ENCODE results near the gene ANP32B.
"Not testable (repeated sequence)": the region's sequence is repeated elsewhere in the genome, so short reads cannot be mapped to it uniquely, and the experiment has no call there.

ANP32B gene

DNA sequence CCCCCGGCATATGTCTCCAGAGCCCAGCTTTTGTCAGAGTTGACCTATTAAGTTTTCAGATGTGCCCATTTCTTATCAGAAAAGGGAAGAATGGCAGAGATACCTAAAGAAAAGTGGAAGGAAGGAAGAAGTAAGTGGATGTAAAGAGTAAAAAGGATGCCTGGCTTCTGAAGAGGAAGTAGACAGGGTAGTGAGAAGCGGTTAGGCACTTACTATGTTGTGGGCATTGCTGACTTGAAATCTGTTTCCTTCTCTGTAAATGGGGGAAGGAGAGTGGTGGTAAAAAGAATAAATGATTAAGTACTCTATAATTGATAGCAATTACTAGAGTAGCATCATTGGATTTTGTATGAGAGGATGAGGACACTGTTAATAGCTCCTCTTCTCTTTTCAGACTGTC lies 9.9 kb downstream of the ANP32B start:
- no peak for DNase-seq (ENCODE audit: low read depth)

DNA sequence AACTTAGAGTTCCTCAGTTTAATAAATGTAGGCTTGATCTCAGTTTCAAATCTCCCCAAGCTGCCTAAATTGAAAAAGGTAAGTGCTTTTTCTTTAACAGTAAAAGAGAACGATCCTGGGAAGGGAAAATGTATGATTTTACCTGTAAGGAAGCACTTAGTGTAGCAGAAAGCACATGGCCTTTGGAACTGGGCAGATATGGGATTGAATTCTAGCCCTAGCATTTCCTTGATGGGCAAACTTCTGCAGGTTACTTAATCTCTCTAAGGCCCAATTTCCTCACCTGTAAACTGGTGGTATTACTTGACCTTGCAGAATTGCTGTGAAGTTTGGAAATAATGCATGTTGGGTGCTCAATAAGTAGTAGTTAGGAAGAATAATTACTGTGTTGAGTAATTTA lies 11.6 kb downstream of the ANP32B start:
- no peak for DNase-seq (ENCODE audit: low read depth)

DNA sequence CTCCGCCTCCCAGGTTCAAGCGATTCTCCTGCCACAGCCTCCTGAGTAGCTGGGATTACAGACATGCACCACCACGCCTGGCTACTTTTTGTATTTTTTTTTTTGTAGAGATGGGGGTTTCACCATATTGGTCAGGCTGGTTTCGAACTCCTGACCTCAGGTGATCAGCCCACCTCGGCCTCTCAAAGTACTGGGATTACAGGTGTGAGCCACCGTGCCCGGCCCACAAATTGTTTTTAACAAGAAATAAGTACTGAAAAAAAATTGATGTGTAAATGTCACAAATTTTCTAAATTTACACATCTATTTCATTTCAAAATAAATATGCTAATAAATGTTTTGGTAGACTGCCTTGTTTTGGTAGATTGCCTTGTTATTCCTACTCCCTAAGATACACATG lies 13.5 kb downstream of the ANP32B start:
- DNase-seq (ENCODE audit: low read depth), result not testable (repeated sequence)

DNA sequence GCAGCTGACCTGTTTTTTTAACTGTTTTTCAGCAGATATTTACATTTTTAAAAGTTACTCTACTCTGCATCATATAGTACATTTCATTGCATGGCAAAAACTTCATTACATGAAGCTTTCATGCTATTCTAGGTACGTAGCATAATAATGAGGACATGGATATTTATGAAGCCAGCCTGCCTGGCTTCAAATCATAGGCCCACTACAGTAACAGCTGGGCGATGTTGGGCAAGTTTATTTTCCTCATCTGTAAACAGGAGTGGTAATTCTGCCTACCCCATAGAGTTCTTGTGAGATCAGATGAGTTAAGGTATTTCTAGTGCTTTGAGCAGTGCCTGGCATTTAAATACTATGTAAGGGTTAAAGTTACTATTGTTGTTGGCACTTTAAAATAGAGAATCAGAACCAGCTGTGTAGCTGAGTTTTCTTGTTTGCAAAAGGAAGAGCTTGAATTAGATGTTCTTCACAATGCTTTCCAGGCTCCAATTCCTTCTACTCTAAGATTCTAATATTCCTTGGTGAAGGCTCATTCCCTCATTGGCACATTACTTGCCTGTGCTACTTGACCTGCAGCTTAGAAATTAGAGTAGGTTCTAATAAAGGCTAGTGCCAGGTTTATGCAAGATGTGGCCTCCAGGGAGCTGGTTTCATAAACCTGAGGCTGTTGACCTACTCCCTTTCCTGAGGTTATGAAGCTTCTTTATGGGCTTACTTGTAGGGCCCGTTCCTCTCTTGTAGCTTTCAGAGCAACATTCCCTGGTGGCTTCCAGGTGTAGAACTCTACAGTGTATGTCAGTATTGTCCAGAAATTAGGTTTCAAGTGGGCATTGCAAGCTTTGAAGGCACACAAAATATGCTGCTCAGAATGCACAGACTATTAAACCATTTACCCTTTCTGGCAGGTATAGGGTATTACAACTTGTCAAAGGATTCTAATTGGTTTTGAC lies 14.5 kb downstream of the ANP32B start:
- DNase-seq (ENCODE audit: low read depth), result no peak

DNA sequence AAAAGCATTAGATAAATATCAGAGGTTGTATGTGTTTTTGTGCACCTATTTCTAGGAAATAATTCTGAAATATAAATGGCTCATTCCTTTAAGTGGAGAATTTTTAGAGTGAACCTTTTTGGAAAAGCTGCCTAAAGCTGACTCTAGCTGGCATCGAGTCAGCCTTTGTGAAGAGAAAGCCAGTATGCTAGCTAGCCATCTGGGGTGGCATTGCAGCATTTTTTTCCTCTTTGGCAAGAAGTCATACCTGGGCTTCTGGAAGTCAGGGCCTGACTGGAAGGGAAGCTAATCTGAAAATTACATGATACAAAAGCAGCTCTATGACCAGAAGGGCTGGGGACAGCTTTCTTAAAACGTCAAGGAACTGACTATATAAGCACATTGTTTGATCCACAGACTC lies 19.7 kb downstream of the ANP32B start:
- no peak for DNase-seq (ENCODE audit: low read depth)

DNA sequence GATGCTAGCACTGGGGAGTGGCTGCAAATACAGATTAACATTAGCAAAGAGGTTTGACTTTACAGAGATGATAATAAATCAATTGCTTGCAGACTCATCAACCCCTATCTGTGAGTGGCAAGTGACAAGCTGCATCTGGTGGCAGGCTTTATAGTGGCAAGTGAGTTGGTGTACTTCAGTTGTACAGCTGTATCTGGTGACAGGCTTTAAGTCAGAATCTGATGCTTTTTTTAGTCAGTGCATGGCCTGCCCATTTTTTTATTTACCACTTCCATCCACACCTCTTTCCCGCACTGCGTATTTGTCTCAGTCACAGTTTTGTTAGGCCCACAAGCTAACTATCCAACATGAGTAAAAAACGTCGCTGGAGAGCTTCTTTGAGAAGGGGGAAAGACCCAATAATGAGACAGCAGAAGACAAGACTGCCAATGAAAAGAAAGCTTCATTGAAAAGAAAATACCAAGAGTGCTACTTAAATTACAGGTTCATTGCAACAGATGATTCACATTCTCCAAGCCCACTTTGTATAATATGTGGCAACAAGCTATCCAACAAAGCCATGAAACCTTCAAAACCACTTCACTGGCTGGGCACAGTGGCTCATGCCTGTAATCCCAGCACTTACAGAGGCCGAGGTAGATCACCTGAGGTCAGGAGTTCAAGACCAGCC lies 23.1 kb downstream of the ANP32B start:
- no peak for DNase-seq (ENCODE audit: low read depth)

DNA sequence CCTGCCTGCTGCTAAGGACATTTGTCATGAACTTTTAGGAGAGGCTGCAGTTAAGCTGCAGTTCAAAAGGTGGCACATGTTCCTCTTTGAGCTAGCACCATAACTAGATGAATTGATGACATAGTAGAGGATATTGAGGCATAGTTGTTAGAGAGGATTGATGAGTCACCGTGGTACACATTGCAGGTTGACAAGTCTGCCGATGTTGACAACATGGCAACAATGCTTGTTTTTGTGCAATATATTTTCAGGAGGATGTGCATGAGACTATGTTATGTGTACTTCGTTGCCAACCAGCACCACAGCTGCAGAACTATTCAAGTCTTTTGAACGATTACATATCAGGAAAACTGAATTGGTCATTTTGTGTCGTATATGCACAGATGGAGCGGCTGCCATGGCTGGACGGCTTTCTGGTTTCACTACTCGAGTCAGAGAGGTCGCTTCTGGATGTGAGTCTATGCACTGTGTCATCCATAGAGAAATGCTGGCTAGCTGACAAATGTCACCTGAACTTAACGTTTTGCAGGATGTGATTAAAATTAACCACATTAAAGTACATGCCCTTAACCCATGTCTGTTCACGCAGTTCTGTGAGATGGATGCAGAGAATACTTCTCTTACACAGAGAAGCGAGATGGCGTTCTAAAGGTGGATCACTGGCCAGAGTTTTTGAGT lies 24.2 kb downstream of the ANP32B start:
- no peak for DNase-seq (ENCODE audit: low read depth)

DNA sequence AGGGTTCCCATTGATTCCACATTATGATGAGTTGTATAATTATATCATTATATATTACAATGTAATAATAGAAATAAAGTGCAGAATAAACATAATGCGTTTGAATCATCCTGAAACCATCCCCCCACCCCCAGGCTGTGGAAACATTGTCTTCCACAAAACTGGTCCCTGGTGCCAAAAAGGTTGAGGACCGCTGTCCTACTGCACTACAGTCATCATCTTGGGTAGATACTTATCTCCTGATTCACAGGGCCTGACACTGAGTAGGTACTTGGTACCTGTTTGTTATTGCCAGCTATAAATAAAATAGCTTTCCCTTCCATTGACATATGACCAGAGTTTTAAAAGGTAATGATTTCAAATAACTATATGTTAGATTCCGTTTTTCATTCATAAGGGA lies 25.6 kb downstream of the ANP32B start:
- DNase-seq (ENCODE audit: low read depth), result no peak

DNA sequence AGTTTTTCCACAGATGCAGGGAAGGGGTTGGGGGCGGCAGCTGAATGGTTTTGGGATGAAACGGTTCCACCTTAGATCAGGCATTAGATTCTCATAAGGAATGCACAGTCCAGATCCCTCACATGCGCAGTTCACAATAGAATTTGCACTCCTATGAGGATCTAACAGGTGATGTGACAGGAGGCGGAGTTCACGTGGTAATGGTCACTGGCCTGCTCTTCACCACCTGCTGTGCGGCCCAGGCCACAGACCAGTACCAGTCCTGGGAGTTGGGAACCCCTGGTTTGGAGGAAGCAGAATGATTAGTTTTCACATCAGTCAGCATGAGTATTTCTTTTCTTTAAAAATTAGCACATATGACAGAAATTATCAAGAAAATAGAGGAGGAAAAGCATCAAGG lies 26.3 kb downstream of the ANP32B start:
- DNase-seq (ENCODE audit: low read depth), result no peak

DNA sequence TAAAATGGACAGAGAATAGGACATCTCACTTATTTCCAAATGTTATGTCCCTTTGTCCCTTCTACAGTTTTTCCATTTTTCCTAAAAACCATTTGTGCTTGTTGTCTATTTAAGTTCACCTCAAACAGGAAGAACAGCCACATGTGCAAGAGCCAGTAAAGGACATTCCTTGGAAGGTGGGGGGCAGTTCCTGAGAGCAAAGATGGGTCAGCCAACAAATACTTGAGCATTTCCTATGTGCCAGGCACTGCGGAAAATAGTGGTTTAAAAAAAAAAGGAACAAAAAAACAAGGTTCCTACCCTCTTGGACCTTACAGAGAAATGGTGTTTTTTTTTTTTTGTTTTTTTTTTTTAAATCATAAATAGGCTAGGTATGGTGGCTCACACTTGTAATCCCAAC lies 26.8 kb downstream of the ANP32B start:
- DNase-seq (ENCODE audit: low read depth), result no peak

DNA sequence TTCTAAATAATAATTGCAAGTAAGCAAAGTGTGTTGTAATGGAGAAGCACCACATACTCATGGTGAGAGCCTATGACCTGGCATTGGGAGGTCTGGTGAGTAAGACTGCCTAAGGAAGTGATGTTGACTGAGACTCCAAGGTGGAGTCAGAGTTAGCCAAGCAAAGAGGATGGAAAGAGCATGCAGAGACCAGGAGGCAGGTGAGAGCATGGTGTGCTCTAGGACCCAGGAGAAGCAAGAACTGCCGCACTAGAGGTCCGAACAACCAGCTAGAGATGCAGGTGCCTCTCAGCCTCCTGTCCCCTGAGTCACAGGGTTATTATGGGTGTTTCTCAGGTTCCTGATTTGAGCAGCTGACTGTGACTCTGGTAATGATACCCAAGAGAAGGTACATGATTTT lies 27.3 kb downstream of the ANP32B start:
- peak; percentile 31 for DNase-seq (ENCODE audit: low read depth)

DNA sequence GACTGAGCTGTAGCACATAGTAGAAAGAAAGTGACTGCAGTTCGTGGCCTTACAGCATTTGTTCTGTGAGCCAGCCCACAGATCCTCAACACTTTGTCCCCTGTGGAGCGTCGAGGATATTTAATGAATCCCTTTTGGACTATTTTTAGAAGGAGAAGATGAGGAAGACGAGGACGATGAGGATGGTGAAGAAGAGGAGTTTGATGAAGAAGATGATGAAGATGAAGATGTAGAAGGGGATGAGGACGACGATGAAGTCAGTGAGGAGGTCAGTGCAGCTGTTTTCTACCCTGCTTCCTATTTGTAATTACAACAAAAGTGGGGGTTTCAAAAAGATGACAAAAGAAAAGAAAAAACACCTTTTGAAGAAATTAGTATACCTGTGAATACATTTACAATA lies 28.0 kb downstream of the ANP32B start:
- no peak for DNase-seq (ENCODE audit: low read depth)

DNA sequence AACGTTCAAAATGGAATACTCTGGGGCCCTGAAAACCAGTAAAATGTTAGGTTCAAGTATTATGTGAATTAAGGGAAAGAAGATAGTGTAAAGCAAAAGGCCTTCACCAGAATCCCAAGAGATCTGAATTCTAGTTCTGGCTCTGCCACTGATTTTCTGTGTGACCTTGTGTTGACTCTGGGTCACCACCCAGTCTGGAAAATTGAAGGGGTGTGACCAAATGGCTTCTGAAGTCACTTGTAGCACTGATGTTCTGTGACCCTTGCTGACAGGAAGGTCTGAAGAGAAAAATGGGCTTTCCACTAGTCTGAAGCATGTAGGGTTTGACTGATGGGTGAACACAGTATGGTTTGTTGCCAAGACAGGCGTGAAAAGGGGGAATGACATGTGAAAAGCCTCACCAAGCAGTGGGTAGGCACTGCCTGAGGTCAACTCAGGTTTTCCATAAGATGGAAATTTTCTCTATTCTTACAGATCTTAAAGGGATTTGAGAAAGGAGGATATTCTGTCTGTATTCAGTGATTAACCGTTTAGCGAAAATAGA lies 33.1 kb downstream of the ANP32B start:
- DNase-seq (ENCODE audit: low read depth), result no peak

DNA sequence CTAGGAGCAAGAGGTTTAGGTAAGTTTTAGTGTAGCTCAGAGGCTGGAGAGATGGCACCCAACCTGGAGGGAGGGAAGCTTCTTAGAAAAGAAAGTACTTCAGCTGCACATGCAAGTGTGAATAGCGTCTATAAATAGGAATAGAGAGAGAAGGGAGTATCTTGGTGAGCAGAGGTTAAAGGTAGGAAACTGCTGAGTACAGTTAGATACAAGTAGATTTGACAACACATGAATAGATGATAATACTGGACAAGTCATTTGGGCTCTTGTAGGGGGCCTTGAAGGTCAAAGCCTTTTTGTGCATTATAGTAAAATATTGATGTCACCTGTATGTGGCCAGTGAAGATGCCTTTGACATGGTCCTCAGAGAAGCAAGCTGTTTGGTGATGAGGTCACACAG lies 34.2 kb downstream of the ANP32B start:
- DNase-seq (ENCODE audit: low read depth), result no peak

DNA sequence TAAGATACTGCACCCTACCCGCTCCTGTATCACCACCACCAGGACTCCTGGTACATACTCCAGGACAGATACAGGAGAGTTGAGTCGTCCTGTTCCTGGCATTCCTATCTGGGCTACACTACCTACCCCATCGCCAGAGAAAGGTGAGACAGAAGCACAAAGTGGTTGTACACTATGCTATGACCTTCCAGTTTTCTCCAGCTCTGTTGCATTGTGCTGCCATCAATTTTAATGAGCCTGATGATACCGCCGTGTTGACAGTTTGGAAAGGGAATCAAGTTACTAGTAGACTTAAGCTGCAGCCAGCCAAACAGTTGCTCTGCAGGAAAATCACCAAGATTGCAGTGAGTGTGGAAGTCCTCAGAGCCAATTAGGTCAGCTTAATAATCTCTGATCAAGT lies 35.2 kb downstream of the ANP32B start:
- DNase-seq (ENCODE audit: low read depth), result no peak

DNA sequence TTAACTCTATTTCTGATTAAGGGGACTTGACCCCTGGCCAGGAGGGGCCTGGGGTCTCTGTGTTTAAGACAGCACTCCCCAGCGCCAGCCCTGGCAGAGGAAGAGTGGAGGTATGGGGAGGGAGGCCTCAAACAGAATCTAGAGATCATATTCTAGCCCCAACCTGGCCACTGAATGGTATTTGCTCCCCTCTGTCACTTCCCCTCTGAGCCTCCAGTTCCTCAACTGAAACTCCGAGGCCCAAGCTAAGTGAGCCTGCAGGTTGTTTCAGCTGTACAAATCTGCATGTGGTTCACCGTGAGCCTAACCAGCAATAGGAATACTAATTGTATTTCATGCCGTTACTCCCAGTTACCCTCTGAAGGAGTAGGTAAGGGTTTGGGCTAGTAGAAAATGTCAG lies 36.0 kb downstream of the ANP32B start:
- DNase-seq (ENCODE audit: low read depth), result no peak

DNA sequence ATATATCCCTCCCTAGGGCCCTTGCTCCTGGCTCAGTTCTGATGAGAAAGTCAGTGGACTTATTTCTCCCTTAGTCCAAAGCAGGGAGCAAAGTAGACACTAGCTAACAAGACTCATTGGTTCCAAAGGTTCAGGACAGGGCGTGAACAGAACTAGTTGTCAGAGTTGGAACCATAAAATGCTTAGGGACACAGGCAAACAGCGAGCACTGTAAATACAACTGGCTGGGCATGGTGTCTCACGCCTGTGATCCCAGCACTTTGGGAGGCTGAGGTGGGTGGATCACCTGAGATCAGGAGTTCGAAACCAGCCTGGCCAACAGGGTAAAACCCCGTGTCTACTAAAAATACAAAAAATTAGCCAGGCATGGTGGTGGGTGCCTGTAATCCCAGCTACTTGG lies 36.7 kb downstream of the ANP32B start:
- DNase-seq (ENCODE audit: low read depth), result not testable (repeated sequence)

DNA sequence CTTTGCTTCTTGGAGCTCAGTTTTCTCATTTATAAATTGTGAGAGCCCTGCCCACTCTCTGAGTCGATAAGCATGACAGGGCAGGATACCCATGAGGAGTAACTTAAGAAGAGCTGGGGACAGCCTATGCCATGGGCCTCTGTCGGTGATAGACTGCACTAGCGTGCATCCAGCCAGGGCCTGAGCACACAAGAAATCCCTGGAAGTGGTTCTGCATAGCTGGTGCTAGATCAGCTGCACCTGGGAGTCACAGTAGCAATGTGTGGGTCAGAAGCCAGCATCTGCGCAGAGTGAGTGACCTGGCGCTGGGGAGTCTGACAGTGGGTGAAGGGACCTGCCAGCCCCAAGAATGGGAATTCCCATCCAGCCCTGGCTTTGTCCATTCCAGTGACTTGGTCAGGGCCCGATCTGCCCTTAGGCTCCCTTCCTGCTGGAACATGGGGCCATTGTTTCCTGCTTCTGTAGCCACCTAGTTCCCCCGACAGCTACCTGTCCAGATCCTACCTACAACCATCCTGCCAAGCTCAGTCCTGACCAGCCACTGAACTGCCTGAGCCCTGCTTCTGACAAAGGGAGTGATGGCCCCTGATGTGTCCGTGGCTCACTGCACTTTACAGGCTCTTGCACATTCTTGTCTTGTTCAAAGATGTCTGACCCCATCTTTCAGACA lies 37.5 kb downstream of the ANP32B start:
- no peak for DNase-seq (ENCODE audit: low read depth)

DNA sequence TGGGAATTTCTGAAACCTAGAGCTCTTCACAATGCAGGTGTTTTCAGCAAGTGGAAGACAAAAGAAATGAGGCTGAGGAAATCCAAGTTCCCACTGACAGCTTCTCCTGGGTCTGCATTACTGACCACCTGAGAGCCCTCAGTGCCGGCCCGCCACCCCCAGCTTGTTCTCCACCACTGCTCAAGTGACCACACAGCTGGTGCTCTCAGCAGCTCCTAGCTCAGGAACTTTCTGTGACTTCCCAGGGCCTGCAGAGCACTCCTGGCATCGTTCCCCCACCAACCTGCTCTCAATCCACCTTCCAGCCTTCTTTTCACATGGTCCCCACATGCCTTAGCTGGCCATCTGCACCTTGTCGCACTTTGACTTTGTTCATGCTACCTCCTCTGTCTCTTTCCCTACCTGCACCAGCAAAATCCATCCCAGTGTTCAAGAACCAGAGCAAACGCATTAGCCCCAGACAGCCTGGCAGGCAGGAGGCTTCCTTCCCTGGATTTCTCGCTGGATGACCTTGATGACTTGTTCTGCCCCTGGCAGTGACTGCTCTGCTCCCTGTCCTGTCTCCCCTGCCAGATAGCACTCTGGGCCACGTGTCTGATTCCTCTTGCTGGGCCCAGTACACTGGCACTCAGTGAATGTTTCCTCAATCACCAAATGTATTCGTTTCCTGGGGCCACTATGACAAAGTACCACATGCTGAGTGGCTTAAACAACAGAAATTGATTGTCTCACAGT lies 38.3 kb downstream of the ANP32B start:
- no peak for DNase-seq (ENCODE audit: low read depth)

DNA sequence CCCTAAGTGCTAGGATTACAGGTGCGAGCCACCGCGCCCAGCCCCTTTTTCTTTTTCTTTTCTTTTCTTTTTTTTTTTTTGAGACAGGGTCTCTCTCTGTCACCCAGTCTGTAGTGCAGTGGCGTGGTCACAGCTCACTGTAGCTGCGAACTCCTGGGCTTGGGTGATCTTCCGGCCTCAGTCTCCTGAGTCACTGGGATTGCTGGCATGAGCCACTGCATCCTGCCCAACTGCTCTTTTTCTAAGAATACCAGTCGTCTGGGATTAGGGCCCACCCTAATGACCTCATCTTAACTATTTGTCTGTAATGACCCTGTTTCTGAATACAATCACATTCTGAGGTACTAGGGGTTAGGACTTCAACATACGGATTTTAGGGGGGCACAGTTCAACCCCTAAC lies 39.3 kb downstream of the ANP32B start:
- no peak for DNase-seq (ENCODE audit: low read depth)

DNA sequence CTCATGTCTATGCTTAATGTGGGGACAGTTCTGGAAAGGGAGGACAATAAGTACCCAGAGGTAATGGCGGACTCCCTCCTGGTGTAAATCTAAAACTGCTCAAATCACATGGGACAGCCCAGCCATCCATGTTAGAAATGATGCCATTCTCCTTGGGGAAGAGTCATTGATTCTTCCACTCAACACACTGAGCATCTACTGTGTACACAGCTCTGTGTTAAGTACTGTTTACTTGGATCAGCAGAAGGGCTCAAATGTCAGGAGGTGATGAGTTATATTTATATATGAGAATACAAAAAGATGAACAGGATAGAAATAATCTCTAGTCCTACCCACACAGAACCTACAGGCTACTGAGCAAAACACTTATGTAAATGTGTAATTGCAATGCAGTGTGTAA lies 41.6 kb downstream of the ANP32B start:
- DNase-seq (ENCODE audit: low read depth), result no peak
